Right renal cortex interstitium (tissue), 3 donors: Measurements from ENCODE around the gene VAC14. TPM values are rescaled to one million over a fixed set of nuclear protein-coding genes. Genes with fewer than 3 reads are reported as not detected.
A peak's percentile ranks its signal among the peaks of the same experiment; 100 is the strongest.

ENCODE experiments used
- DNase-seq, 3 donors: peaks; one replicate each; pipeline ENCODE4 v3.0.0-alpha.2; 2013; ENCODE audit warnings: low read depth in 3 of 3, low spot score in 2 of 3
- polyA plus RNA-seq, 3 donors: library from polyadenylated mRNA; unstranded; fragments of 120-200 nt; gene quantifications; one replicate each; pipeline ENCODE4 v1.2.1, GENCODE V29; 2013; ENCODE audit not compliant: insufficient read length in 3 of 3

Gene VAC14
- polyA plus RNA-seq, 3 donors = 36.1 to 40.2 (median 38.2) TPM

DNA sequence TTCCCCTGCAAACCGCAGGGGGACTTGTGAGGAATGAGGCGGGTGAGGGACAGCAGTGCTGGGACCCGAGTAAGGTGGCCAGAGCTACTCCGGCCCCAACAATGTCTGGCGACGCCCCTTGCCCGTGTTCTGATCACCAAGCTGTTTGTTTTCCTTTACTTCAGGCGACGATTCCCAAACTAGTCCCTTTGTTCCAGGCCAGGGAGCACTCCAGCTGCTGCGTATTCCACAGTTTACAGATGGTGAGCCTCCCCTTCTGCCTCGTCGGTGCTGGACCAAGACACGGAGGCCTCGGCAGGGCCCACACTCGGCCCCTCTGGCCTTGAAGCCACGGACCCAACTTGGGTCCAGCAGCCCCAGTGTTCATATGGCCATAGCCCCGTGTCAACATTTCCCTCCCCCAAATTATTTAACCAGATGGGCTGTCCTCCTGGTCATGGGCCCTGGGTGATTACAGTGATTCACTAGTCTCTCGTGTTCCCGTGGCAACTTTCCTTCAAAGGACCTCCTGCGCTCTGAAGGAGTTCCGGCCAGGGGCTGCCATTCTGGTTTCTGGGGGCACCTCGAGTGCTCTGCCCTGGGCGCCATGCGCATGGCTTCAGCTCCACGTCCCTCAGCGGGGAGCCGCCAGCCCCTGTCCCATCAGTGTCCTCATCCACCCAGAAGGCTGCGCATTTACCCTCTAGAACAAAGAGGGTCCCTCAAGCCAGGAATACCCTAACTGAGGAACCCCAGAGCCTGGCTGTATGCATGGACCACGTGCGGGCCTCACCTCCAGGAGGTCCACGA is 90.3 kb downstream of the VAC14 start:
- DNase-seq = no peak

DNA sequence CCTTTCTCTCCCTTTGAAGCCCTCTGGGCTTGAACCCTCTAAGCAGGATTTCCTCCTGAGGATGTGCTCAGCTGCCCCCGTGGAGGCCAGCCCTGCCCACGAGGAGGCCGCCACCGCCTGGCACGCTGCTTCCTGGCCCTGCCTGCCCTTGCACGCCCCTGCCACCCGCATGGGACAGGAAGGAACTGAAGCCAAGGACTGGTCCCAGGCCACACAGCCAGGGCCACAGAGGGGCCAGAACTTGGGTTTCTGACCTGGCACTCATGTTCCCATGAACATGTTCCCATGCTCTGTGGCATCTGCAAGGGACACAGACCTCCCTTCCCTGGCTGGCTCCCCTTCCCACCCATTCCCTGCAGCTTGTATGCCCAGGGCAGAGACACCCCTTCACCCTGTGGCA is 91.0 kb downstream of the VAC14 start:
- DNase-seq = no peak

DNA sequence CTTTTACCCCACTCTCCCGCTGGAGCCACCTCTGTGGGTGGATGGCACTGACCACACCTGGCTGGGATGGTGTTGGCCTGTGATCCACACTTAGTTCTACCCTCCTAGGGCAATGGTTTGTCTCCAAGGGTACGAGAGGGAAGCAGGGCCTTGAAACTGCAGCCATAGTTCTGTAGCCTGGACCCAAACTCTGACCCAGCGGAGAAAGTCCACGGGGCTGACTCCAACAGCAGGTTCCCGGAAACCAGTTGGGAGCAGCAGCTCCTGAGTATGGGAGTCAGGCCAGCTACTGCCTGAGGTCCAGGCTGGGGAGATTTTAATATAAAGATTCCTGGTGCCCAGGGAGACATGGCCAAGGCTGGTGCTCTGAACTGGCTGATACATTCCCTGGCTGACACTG is 91.5 kb downstream of the VAC14 start:
- DNase-seq = no peak

DNA sequence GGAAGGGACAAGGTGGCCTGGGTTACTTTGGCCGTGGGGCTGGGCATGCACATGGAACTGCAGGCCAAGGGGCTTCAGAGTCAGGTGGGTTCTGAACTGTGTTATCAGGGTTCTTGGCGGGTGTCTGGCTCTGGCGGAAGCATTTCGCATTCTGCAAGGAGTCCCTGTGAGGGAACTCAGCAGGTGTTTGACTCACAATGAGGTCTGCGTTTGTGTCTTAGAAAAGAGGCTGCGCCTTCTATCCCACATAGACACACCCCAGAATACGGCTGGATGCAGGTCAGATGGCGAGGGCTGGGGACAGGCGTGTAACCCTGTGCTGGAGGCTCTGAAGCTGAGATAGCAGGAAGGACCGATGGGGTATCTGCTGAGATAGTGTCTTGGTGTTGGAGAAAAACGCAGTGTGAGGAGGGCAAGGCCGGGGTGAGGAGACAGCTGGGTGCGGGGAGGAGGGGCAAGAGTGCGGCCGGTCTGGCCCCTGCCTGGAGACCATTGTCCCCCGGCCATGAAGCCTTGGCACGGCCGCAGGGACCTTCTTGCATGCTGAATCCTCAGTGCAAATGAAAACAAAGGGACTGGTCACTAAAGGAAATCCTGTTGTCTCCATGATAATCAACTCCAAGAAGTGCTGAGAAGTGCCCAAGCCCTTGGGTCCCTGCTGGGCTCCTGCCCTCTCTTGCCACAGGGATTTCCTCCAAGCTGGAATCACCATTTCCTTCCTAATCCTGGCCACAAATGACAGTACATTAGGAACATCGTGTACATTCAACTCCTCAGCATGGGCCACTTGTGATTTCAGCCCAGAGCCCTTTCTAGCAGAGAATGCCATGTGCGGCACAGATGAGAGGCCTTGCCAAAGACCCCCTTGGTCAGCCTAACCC is 92.4 kb downstream of the VAC14 start:
- DNase-seq = no peak

DNA sequence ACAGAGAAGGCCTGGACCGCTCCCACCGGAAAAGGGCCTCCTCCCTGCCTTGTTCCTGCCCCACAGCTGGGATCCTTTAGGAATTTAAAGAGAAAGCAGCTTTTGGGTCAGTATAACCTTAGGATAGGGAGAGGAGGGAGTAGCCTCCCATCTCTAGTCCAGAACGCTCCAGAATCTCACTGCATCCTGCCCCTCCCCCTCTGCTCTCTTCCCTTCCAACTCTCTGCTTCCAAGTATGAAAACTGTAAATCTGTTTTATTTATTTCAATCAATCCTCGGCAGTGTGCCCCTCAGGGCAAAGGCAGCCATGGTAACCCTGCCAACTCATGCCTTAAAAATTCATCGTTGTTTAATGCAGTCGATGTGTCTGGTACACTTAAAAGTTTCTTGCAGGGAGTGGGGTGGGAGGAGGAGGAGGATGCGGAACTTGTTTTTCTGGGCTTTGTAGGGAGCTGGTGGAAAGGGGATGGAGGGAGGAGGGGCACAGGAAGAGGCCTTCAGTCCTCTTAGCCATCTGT is 94.0 kb downstream of the VAC14 start:
- DNase-seq = peak in 1 of 3 donors; percentile 62

DNA sequence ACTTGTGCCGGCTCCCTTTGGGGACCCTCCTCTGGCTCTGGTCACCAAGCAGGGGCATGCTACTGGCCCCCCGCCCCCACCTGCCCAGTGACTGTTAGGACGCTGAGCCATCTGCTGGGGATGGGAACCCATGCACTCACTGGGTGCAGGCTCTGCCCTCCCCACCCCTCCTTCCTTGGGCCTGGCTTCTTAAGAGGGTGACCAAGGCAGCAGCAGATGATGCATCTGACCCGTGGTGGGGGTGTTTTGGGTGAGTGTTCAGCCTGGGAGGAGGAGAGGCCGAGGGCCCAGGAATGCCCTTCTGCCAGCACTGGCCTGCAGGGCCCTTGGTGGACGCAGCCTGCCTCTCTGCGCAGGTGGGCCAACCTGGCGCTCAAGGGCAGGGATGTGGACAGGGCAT is 95.9 kb downstream of the VAC14 start:
- DNase-seq = no peak

DNA sequence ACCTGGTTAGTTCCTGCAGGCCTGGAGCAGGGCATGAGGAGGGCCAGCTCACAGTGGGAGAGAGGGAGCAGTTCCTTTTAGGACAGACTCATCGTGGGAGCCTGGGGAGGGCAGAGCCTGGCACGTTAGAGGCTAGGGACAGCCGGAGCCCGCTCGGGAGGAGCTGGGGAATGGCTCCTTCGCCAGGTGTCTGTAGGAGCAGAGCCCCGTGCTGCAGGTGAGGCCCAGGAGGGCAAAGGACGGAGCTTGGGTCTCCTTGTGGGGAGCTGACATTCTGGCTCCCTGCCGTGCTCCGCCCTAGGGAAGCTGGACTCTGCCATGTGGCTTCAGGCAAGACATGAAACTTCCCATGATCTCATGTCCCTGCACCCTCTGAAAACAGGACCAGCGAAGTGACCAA is 96.4 kb downstream of the VAC14 start:
- no peak for DNase-seq

DNA sequence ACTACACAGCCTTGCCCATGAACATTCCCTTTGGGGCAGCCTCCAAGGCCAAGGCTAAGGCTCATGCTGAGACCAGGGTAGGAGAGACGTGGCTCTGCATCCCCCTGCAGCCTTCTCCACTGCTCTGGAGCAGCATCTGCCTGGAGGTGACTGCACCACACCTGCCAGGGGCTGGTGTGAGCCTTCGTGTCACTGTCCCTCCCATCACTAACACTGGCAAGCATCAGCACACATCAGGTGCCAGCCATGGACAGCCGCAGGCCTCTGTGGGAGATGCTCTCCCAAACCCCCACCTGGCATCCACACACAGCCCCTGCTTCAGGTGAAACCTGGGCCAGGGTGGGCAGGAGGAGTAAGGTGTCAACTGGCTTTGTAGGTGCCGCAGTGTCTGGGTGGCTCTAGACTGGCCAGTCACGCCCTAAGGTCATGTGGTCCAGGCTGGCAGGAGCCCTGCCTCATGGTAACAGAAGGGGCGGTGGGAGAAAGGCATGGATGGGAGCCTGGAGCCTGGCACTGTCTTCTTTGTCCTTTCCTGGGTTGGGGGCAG is 97.0 kb downstream of the VAC14 start:
- no peak for DNase-seq

DNA sequence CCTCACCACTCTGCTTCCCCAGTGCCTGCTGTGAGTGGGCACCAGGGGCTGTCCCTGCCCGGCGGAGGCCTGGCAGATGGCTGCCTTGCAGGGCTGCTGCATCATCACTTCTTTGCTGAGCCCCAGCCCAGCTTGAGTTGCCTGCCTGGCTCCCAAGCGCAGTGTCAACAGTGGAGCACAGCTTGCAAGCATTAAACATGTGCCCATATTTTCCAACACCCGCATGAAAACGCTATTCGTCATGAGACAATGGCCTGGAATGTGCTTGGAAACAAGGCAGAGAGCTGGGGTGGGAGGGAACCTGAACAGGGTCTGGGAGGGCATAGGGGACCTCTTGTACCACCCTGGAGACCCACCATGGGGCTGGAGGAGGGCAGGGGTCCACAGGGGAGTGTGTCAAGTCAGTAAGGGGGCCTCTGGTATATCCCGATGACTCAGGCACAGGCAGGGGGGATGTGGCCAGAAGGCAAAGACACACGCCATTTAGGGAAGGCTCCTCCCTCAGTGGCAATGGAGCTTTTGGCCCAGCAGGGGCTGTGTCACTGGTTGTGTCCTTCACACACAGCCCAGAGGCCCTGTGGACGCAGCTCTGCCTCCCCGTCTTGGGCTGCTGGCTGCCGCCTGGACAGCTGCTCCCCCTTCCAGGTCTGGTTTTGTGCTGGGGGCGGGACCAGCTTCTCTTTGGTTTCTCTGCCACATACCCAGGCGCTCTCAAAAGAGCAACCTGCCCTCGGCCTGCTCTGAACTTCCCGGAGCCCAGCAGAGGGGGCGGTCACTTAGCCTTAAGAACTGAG is 97.7 kb downstream of the VAC14 start:
- no peak for DNase-seq

DNA sequence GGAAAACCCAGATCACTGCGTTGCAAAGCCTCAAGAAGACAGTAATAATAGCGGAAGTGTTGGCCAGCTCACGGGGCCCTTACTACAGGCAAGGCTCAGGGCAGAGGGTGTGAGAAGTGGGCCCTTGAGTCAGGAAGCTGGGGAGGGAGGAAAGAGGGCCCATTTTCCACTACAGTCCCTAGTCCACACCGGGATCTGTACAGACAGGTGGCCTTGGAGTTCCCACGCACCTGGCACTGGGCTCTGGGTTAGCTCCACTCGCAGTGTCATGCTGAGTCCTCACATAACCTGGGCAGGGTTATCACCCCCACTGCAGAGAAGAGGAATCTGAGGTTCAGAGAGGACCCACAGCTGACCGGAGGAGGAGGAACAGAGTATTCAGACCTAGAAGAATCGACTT is 98.3 kb downstream of the VAC14 start:
- DNase-seq = no peak

DNA sequence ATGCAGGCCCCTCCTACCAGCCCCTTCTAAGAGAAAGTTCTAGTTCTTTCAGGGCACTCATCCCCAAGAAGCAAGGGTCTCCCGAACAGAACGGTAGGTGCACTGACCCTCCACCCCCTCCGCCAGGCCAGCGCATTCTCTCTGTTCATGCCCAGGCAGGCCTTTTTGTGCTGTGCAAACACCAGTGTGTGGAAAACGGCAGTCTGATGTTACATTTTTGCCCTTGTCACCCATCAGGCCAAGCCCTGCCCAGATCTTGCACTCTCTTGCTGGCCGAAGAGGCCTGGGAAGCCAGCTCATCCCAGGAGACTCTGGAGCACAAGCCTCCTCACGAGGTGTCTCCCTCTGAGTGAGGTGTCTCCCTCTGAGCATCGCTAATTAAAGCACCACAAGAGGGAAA is 99.0 kb downstream of the VAC14 start:
- DNase-seq = no peak

DNA sequence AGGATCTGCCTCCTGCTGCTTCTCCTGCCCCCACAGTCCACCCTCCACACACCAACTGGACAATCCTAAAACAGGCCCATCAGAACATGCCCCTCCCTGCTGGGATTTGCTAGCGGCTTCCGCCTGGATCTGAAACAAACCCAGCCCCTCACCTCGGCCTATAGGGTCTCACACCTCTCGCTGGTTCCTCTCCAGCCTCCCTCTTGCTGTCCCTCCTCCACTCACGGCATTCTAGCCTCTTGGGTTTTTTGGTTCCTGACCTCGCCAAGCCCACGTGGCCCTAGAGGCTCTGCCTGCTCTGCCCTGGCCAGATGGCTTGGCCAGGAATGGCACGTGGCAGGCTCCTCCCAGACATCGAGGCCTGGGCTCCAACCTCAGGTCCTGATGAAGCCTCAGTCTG is 99.4 kb downstream of the VAC14 start:
- DNase-seq = no peak

DNA sequence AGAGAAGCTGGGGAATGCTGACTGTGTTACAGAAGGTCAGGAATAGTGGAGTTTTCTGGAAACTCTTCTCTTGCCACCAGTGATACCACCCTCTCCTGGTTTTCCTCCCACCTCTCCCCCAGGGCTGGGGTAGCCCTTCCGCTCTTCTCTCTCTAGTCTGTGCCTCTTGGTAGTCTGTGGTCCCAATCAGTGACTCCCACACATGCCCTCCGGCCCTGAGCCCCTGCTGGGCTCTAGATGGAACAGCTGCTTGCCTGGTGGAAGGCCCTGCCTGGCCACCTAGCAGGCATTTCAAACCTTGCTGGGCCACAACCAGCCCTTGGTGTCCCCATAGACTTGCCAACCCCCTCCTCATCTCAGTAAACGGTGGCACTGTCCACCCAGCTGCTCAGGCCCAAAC is 99.9 kb downstream of the VAC14 start:
- no peak for DNase-seq

DNA sequence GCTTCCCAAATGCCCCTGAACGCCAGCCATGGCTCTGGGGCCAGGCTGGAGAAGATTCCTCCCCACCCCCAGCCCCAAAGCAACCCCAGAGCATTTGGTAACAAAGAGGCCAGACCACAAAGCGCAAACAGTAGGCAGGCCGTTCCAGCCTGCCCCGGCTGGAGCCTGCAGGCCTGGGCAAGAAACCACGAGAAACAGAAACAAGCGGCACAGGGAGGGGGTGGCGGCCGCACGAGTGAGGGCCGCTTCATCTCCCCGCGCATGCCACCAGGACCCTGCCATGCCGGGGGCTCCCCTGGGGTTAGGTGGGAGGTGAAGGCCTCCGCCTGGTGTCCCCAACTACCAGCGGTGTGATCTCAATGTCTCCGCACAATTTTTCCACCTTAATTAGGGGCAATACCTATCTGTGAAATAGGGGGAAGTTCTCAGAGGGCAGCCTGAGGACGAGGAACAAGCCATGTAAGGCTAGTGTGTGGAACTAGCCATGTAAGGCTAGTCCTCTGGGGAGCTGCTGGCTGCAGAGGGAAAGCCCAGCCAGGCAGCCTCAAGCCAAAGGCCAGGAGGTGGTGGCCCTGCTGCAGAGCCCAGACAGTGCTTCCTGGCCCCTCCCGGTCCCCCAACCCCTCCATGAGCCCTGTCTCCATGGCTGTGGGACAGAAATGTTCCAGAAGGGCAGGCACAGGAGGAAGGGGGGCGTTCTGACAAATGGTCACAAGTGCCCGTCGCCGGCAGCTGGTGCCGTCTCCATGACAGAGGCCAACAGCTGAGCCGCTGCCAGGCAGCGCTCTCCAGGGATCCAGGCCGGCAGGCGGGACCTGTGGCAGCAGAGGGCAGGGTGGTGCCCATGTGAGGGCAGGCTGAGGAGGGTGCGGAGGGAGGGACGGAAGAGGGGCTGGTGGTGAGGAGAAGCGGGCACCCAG is 100.6 kb downstream of the VAC14 start:
- no peak for DNase-seq

DNA sequence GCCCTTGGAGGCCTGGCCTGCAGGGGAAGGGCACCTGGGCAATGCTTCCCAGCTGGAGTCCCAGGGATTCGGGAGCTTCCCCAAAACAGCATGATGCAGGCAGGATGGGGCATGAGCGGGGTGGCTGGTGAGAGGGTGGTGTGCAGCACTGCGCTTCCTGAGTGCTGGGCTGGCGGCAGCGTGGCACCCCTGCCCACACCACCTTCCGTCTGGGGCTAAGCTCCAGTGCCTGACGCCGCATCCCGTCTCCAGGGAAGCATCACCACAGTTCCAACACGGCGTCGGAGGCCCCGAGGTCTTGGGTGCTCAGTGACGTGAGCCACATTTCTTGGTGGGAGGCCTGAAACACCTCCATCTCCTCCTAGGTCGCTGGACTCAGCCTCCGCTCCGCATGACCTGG is 101.3 kb downstream of the VAC14 start:
- DNase-seq = no peak

DNA sequence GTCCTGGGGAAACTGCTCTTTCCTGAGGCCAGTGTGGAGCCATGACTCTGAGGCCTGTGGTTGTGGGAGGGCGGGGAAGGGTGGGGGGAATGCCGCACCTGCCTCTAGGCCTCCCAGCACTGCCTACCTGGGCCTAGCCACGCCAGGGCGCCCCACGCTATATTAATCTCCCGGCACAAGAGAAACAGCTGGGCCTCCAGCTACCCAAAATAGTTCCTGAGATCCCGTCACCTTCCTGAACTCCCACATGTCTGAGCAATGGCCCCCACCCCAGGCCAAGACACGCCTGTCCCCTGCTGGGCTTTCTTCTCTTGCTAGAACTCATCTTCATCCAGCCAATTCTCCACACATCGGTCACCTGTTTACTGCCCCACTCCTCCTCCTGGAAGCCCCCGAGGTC is 102.1 kb downstream of the VAC14 start:
- no peak for DNase-seq

DNA sequence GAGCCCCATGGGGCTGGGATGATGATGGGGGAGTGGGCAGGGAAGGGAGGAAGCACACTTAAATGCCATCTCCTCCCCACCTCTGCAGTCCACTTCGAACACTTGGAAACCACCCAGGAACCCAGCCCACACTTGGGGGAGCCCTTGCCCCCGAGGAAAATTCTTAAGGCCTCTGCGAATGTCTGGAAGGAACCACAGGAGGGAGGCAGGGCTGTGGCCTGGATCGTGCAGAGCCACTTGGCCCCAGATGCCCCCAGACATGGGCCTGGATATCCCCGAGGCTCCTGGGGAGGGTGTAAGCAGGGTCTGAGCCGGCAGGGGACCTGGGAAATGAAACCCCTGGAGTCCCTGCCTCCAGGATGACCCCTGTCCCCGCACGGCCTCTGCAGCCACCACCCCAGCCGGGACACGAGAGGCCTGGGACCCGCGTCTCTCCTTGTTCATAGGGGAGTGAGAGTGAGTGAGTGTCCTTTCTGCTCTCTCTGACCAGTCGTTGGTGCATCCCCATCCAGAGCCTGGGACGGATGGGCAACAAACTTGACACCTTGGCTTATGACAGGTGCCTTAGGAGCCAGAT is 103.3 kb downstream of the VAC14 start:
- DNase-seq = no peak

DNA sequence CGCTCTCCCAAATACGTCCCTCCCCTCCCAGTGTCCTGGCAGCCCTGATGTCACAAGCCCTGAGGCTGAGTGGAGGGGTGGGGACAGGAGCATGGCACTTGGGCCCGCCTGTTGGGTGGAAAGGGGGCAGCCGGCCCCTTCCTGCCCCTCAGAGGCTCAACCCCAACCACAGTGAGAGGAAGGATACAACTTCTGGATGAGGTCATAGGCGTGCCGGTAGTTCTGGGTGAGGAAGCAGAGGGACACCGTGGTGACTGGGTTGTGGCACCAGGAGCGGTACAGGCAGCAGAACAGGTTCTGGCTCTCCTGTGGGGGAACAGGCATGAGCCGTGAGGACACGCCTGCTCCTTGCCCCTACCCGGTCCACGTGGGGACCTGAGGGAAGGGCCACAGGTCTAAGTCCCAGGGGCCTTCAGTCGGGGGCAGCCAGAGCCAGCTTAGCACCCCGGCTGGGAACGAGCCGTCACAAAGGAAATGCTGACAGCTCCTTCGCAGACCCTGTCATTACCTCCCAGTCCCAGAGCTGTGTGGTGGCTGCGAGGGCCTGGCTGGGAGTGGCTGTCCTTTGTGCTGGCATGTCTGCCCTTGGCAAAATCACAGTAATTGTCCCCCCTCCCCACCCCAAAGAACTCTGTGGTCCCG is 103.9 kb downstream of the VAC14 start:
- no peak for DNase-seq

DNA sequence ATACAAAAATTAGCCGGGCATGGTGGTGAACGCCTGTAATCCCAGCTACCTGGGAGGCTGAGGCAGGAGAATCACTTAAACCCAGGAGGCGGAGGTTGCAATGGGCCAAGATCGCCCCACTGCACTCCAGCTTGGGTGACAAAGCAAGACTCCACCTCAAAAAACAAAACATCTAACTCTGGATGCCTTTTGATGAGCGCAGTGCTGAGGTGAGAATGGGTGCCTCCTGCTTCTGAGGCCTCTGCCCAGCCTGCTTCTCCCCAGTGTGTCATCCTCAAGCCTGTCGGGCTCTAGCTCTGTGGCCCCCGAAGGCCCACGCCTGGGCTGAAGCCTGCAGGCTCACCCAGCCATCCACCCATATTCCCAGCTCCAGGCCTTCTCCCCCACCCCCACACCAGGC is 104.6 kb downstream of the VAC14 start:
- DNase-seq = no peak
